A549 (cell line): ENCODE data around the gene PEX10. TPM values are rescaled to one million over a fixed set of nuclear protein-coding genes. Genes with fewer than 3 reads are reported as not detected.

Experiments
- ATAC-seq, 2 experiments: fragments of 200-7000 bp in 1 of 2; fragments of >200 bp in 1 of 2; cut with Nextera tagmentation in 1 of 2; cut with Tn5 transposase in 1 of 2; 3 replicates each; pipeline versions ENCODE4 v1.8.0 to v1.9.1; 2018 to 2020; ENCODE audit warnings: mild to moderate bottlenecking in 1 of 2, moderate library complexity in 1 of 2
- CTCF ChIA-PET: fragments of 300-600 bp; sonication (Branson Sonifier 250); formaldehyde crosslinking; extraction: SDS; loops from one replicate; lab custom pipeline; 2021; ENCODE audit warnings: antibody characterized with exemption, inconsistent platforms; lab: Yijun Ruan, JAX
- POLR2A ChIA-PET: fragments of 350-600 bp; formaldehyde crosslinking; extraction: SDS; loops from one replicate; lab custom pipeline; 2021; ENCODE audit warnings: antibody characterized with exemption, inconsistent platforms; lab: Yijun Ruan, JAX
- DNase-seq, 2 experiments: peaks; one replicate each; pipeline versions ENCODE4 v3.0.0 to v3.0.0-alpha.2; 2011 to 2016; ENCODE audit warnings: low read depth in 1 of 2, low spot score in 1 of 2
- FAIRE-seq: peaks from 2 replicates; lab custom pipeline; 2011; peaks lifted over from hg19 to GRCh38; lab: Jason Lieb, UNC
- H3K27ac ChIP-seq, 2 experiments: fragments of >200 bp; sonication (Bioruptor Twin); formaldehyde crosslinking; 3 replicates each; pipeline ENCODE4 v1.5.1; 2016 to 2017
- H3K4me1 ChIP-seq: fragments of >200 bp; sonication (Bioruptor Twin); formaldehyde crosslinking; 3 replicates; pipeline ENCODE4 v1.6.1; 2016
- H3K4me2 ChIP-seq: fragments of >200 bp; sonication (Bioruptor Twin); formaldehyde crosslinking; 3 replicates; pipeline ENCODE4 v1.6.1; 2016
- H3K4me3 ChIP-seq: fragments of >200 bp; sonication (Bioruptor Twin); formaldehyde crosslinking; 3 replicates; pipeline ENCODE4 v1.5.1; 2016
- H3K9me3 ChIP-seq: fragments of >200 bp; sonication (Bioruptor Twin); formaldehyde crosslinking; 3 replicates; pipeline ENCODE4 v1.6.1; 2016
- BCL3 ChIP-seq: fragments of >200 bp; sonication (Bioruptor Twin); formaldehyde crosslinking; IDR thresholded peaks from 3 replicates; pipeline ENCODE4 v1.6.1; 2016
- CHD2 ChIP-seq: fragments of 150-350 bp; IDR thresholded peaks from 2 replicates; pipeline ENCODE4 v1.6.1; 2014; ENCODE audit warnings: low read length; ENCODE audit not compliant: partially characterized antibody
- EHF ChIP-seq: fragments of 250-450 bp; sonication (Bioruptor Pico); IDR thresholded peaks from 2 replicates; pipeline ENCODE4 v1.5.0; 2020; ENCODE audit warnings: mild to moderate bottlenecking
- ESRRA ChIP-seq: fragments of 150-350 bp; IDR thresholded peaks from 2 replicates; pipeline ENCODE4 v1.6.1; 2014; ENCODE audit warnings: mild to moderate bottlenecking, low read length, borderline replicate concordance
- HES2 ChIP-seq: fragments of >200 bp; sonication (Bioruptor Twin); formaldehyde crosslinking; IDR thresholded peaks from 2 replicates; pipeline ENCODE4 v1.6.1; 2016
- HEYL ChIP-seq: fragments of 250-450 bp; sonication (Bioruptor Pico); IDR thresholded peaks from 2 replicates; pipeline ENCODE4 v1.8.0; 2021; ENCODE audit warnings: mild to moderate bottlenecking, moderate library complexity
- HOXB13 ChIP-seq: fragments of 250-450 bp; sonication (Bioruptor Pico); IDR thresholded peaks from 2 replicates; pipeline ENCODE4 v1.5.0; 2020; ENCODE audit warnings: low read depth, mild to moderate bottlenecking, moderate library complexity
- JUN ChIP-seq, 2 experiments: fragments of >200 bp; sonication (Bioruptor Twin); formaldehyde crosslinking; IDR thresholded peaks; 2 replicates in 1 of 2; 3 replicates in 1 of 2; pipeline ENCODE4 v1.6.1; 2016 to 2017
- KDM1A ChIP-seq: fragments of 200-600 bp; sonication (generic); IDR thresholded peaks from 2 replicates; pipeline ENCODE4 v1.6.1; 2016; ENCODE audit warnings: low read depth, mild to moderate bottlenecking
- MAZ ChIP-seq: fragments of 150-350 bp; IDR thresholded peaks from 2 replicates; pipeline ENCODE4 v1.6.1; 2014; ENCODE audit warnings: antibody characterized with exemption, low read depth, low read length, borderline replicate concordance
- NFE2L2 ChIP-seq: fragments of 150-350 bp; conservative IDR thresholded peaks from 2 replicates; pipeline ENCODE4 v1.6.1; 2014; ENCODE audit warnings: low read length
- NR3C1 ChIP-seq: fragments of >200 bp; sonication (Bioruptor Twin); formaldehyde crosslinking; IDR thresholded peaks from 3 replicates; pipeline ENCODE4 v1.6.1; 2017
- PHF8 ChIP-seq: fragments of 200-600 bp; sonication (generic); IDR thresholded peaks from 2 replicates; pipeline ENCODE4 v1.6.1; 2016; ENCODE audit warnings: low read depth, mild to moderate bottlenecking, antibody characterized with exemption, moderate library complexity, borderline replicate concordance
- POLR2A ChIP-seq: IDR thresholded peaks from 2 replicates; pipeline ENCODE4 v1.6.1; 2012; ENCODE audit warnings: mild to moderate bottlenecking, low read length
- RNF2 ChIP-seq: fragments of 200-600 bp; sonication (generic); IDR thresholded peaks from 2 replicates; pipeline ENCODE4 v1.6.1; 2016; ENCODE audit warnings: low read depth, mild to moderate bottlenecking, antibody characterized with exemption, moderate library complexity, borderline replicate concordance
- ZC3H11A ChIP-seq: fragments of 450-650 bp; IDR thresholded peaks from 2 replicates; pipeline ENCODE4 v1.6.1; 2014; ENCODE audit warnings: antibody characterized with exemption, mild to moderate bottlenecking
- ZFP36 ChIP-seq: fragments of 450-650 bp; IDR thresholded peaks from 2 replicates; pipeline ENCODE4 v1.6.1; 2014; ENCODE audit warnings: borderline replicate concordance; ENCODE audit not compliant: partially characterized antibody
- WGBS: methylation state at CpG from one replicate; pipeline ENCODE4 v1.1.6; 2017; ENCODE audit errors: missing lambda C conversion rate; 5-methylcytosine and 5-hydroxymethylcytosine counted together
- polyA plus RNA-seq, 4 experiments: library from polyadenylated mRNA; depleted of rRNA in 3 of 4; stranded (reverse); fragments of >200 nt; fragmentation: RNase III in 1 of 4; extraction: RNeasy Plus Mini Kit Qiagen cat#74134 plus additional on column Dnase treatment in 1 of 4; gene quantifications; 2 replicates in 3 of 4; 3 replicates in 1 of 4; pipeline ENCODE4 v1.2.3, GENCODE V29; 2011 to 2017
- TF ChIP-seq, protein P1 (sequence below): fragments of 150-350 bp; IDR thresholded peaks from 2 replicates; pipeline ENCODE4 v1.6.1; 2014; ENCODE audit warnings: low read depth, mild to moderate bottlenecking, low read length
- TF ChIP-seq, protein P2 (sequence below): IDR thresholded peaks from 2 replicates; pipeline ENCODE4 v1.6.1; 2012
- TF ChIP-seq, protein P3 (sequence below): fragments of 250-450 bp; sonication (Bioruptor Pico); IDR thresholded peaks from 2 replicates; pipeline ENCODE4 v1.5.0; 2020; ENCODE audit warnings: low read depth, mild to moderate bottlenecking, moderate library complexity

The PEX10 gene
- polyA plus RNA-seq, 2 of the 4 experiments (the other 2 are of a cell fraction) = 12.3 to 20.2 TPM

- WGBS = 64% methylated on average over 9 of the region's 19 CpGs
- Histone ChIP-seq H3K4me3 (no peak overlapping the region), H3K27ac (peak overlapping the region; percentile 90 to 91), H3K4me2 (peak overlapping the region; percentile 79), H3K4me1 (peaks cover 56% of the 10 kb centered on the region), H3K9me3 (no peaks in the 10 kb centered on the region)
- ChIA-PET POLR2A (no interaction called here), CTCF (interaction anchor here (0.8 to 1.9 kb wide), 6 partner anchors 9 to 94 kb away, joined by 3 to 7 read pairs (median 4); no protein-coding TSS in a partner anchor)
- FAIRE-seq (no peak), ATAC-seq (no peak), DNase-seq (no peak)
- no peak for TF ChIP-seq MAZ
- TF ChIP-seq, protein P1, sequence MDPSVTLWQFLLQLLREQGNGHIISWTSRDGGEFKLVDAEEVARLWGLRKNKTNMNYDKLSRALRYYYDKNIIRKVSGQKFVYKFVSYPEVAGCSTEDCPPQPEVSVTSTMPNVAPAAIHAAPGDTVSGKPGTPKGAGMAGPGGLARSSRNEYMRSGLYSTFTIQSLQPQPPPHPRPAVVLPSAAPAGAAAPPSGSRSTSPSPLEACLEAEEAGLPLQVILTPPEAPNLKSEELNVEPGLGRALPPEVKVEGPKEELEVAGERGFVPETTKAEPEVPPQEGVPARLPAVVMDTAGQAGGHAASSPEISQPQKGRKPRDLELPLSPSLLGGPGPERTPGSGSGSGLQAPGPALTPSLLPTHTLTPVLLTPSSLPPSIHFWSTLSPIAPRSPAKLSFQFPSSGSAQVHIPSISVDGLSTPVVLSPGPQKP = no peak
- TF ChIP-seq HOXB13 (CRISPR knock-in tag) = no peak
- no peak for TF ChIP-seq ESRRA
- no peak for TF ChIP-seq BCL3
- TF ChIP-seq, protein P2, sequence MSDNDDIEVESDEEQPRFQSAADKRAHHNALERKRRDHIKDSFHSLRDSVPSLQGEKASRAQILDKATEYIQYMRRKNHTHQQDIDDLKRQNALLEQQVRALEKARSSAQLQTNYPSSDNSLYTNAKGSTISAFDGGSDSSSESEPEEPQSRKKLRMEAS = no peak
- TF ChIP-seq PHF8 = no peak
- TF ChIP-seq NFE2L2 = no peak
- TF ChIP-seq, protein P3, sequence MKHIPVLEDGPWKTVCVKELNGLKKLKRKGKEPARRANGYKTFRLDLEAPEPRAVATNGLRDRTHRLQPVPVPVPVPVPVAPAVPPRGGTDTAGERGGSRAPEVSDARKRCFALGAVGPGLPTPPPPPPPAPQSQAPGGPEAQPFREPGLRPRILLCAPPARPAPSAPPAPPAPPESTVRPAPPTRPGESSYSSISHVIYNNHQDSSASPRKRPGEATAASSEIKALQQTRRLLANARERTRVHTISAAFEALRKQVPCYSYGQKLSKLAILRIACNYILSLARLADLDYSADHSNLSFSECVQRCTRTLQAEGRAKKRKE (CRISPR knock-in tag) = no peak
- TF ChIP-seq POLR2A = no peak
- TF ChIP-seq RNF2 = no peak
- TF ChIP-seq NR3C1 = no peak
- TF ChIP-seq KDM1A = no peak
- no peak for TF ChIP-seq CHD2
- TF ChIP-seq HES2 = no peak
Observed at GRCh38 chr1:2452932-2453315, 40.6 kb upstream of the PEX10 start.

GRCh38 chr1:2452201-2452931 is 40.0 kb upstream of the PEX10 start:
- WGBS = 0% methylated on average over 4 of the region's 21 CpGs
- Histone ChIP-seq H3K4me2 (peak overlapping the region; percentile 79), H3K4me1 (peaks cover 62% of the 10 kb centered on the region), H3K27ac (peak overlapping the region; percentile 90 to 91), H3K9me3 (no peaks in the 10 kb centered on the region), H3K4me3 (peak overlapping the region; percentile 20; the same call in 1 of the 3 replicates)
- ATAC-seq (peak; percentile 22 to 48; a peak in 4 of 6 replicates), DNase-seq (peak in 1 of 2 experiments; percentile 46), FAIRE-seq (no peak)
- ChIA-PET CTCF (interaction anchor here (0.8 to 1.9 kb wide), 7 partner anchors 8 to 95 kb away, joined by 3 to 7 read pairs (median 3); no protein-coding TSS in a partner anchor), POLR2A (no interaction called here)
- TF ChIP-seq JUN (IDR thresholded peaks at IDR 0.05) (no peak), HEYL (CRISPR knock-in tag) (no peak), ZC3H11A (no peak), ZFP36 (peak; percentile 25), EHF (CRISPR knock-in tag) (no peak)
